ENCODE measurements around the gene LYL1.

DNA sequence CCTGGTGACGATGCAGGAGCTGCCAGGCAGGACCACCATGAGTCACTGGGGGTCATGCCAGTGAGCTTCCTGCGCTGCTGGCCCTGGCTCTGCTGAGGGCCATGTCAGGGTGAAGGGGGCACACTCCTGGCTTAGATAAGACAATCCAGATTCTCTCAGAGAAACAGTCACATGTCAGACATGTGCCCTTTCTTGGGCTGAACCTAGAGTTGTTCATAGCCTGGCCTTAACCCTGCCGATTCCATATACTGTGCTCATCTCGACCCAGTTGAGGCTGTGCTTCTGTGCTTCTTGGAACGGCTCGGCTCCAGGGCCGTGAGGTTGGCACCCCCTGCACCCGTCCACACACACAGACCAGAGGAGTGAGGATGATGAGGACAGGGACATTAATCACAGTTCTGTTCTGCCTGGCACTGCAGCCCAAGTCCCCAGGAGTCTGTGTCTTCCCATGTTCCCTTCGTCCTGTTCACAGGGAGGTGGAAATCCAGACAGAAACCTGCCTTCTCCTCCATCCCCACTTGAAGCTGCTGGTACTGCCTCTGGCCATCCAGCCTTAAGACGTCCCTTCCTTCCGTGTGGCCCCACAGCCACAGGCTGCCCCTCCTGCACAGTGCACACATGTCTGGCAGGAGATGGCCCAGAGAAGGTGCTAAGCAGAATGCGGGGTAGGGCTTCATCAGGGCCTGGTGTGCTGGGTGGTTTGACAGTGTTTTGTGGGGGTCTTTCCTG lies 50.0 kb downstream of the LYL1 start:
- TF ChIP-seq RFX5 (IDR thresholded peaks at IDR 0.05; ENCODE audit: low read depth, low read length): no peak
- TF ChIP-seq RXRA (CRISPR knock-in tag; IDR thresholded peaks at IDR 0.05): no peak
- TF ChIP-seq, protein P1, sequence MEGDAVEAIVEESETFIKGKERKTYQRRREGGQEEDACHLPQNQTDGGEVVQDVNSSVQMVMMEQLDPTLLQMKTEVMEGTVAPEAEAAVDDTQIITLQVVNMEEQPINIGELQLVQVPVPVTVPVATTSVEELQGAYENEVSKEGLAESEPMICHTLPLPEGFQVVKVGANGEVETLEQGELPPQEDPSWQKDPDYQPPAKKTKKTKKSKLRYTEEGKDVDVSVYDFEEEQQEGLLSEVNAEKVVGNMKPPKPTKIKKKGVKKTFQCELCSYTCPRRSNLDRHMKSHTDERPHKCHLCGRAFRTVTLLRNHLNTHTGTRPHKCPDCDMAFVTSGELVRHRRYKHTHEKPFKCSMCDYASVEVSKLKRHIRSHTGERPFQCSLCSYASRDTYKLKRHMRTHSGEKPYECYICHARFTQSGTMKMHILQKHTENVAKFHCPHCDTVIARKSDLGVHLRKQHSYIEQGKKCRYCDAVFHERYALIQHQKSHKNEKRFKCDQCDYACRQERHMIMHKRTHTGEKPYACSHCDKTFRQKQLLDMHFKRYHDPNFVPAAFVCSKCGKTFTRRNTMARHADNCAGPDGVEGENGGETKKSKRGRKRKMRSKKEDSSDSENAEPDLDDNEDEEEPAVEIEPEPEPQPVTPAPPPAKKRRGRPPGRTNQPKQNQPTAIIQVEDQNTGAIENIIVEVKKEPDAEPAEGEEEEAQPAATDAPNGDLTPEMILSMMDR (CRISPR knock-in tag; IDR thresholded peaks at IDR 0.05): no peak
- no peak for TF ChIP-seq POLR2A (IDR thresholded peaks at IDR 0.05; ENCODE audit: insufficient read depth in 1 of 2, low read depth in 2 of 2, low read length in 2 of 2)
- TF ChIP-seq STAT5B (CRISPR knock-in tag; IDR thresholded peaks at IDR 0.05): no peak
- no peak for TF ChIP-seq ZNF879 (CRISPR knock-in tag; IDR thresholded peaks at IDR 0.05)
- no peak for TF ChIP-seq ZNF850 (CRISPR knock-in tag; conservative IDR thresholded peaks at IDR 0.05)
- no peak for TF ChIP-seq TBP (CRISPR knock-in tag; IDR thresholded peaks at IDR 0.05)
- no peak for TF ChIP-seq ZNF124 (CRISPR knock-in tag; IDR thresholded peaks at IDR 0.05)
